Stimulated activated naive CD8-positive, alpha-beta T cell treated with anti-CD3 and anti-CD28 coated beads, Interleukin-15, Interleukin-2, amounts not matched to agents 100 ng/mL and 50 ng/mL, for 24 hours (primary cell): ENCODE measurements around the gene FRMPD2.
"Not testable (repeated sequence)": the region's sequence is repeated elsewhere in the genome, so short reads cannot be mapped to it uniquely, and the experiment has no call there.

Experiments used
- H3K27ac Mint-ChIP-seq: one replicate; pipeline ENCODE4 v1.8.0; 2021; ENCODE audit warnings: mild to moderate bottlenecking, mixed read lengths
- H3K27me3 Mint-ChIP-seq: one replicate; pipeline ENCODE4 v1.8.0; 2021; ENCODE audit warnings: mixed read lengths
- H3K36me3 Mint-ChIP-seq: one replicate; pipeline ENCODE4 v1.8.0; 2021; ENCODE audit warnings: low read depth, mixed read lengths
- H3K4me1 Mint-ChIP-seq: one replicate; pipeline ENCODE4 v1.8.0; 2021; ENCODE audit warnings: low read depth, mixed read lengths
- H3K4me3 Mint-ChIP-seq: one replicate; pipeline ENCODE4 v1.8.0; 2021; ENCODE audit warnings: mild to moderate bottlenecking, mixed read lengths
- H3K9me3 Mint-ChIP-seq: one replicate; pipeline ENCODE4 v1.8.0; 2021; ENCODE audit warnings: mixed read lengths

The FRMPD2 gene

GRCh38 chr10:48281697-48282096 is 7.2 kb upstream of the FRMPD2 start:
- H3K9me3 Mint-ChIP-seq, result peaks cover 11% of the 10 kb centered on the region
- not testable (repeated sequence) for H3K4me1 Mint-ChIP-seq, H3K36me3 Mint-ChIP-seq, H3K4me3 Mint-ChIP-seq, H3K27ac Mint-ChIP-seq
- H3K27me3 Mint-ChIP-seq, result peaks cover 31% of the 10 kb centered on the region

GRCh38 chr10:48279081-48279751 is 4.7 kb upstream of the FRMPD2 start:
- Mint-ChIP-seq H3K27me3 (peaks cover 17% of the 10 kb centered on the region), H3K27ac (no peak overlapping the region), H3K36me3 (no peaks in the 10 kb centered on the region), H3K4me1 (no peaks in the 10 kb centered on the region), H3K9me3 (peaks cover 6% of the 10 kb centered on the region), H3K4me3 (no peak overlapping the region)

DNA sequence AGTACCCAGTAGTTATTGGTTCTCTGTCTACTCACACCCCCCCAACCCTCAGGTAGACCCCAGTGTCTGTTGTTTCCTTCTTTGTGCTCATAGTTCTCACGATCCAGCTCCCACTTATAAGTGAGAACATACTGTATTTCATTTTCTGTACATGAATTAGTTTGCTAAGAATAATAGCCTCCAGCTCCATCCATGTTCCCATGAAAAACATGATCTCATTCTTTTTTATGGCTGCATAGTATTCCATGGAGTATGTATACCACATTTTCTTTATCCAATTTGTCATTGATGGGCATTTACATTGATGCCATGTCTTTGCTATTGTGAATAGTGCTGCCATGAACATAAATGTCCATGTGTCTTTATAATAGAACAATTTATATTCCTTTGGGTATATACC is 2.6 kb upstream of the FRMPD2 start:
- Mint-ChIP-seq H3K36me3 (no peaks in the 10 kb centered on the region), H3K27me3 (peaks cover 16% of the 10 kb centered on the region), H3K4me1 (no peaks in the 10 kb centered on the region), H3K9me3 (no peaks in the 10 kb centered on the region), H3K4me3 (no peak overlapping the region), H3K27ac (no peak overlapping the region)

- no peaks in the 10 kb centered on the region for H3K36me3 Mint-ChIP-seq
- peaks cover 11% of the 10 kb centered on the region for H3K27me3 Mint-ChIP-seq
- H3K4me1 Mint-ChIP-seq, result no peaks in the 10 kb centered on the region
- H3K27ac Mint-ChIP-seq, result no peak overlapping the region
- no peak overlapping the region for H3K4me3 Mint-ChIP-seq
- no peaks in the 10 kb centered on the region for H3K9me3 Mint-ChIP-seq
Measured at GRCh38 chr10:48273741-48274140, 755 bp downstream of the FRMPD2 start.

DNA sequence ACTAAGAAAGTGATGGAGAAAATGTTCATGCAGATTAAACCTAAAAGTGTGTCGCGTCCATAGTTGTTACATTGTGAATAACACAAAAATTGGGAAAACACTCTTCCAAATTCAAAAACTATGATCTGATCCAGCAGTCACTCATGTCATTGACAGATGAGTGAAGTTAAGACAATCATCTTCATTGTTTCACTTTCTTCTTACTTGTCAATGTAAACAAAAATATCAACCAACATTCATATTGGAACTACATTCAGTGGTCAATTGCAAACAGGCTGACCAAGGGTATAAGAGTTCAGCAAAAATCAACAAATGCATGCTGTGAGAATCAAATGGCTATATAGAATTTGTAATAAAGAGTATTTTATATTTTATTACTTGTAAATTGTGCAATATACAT is 1.8 kb downstream of the FRMPD2 start:
- Mint-ChIP-seq H3K27me3 (peaks cover 8% of the 10 kb centered on the region), H3K4me1 (no peaks in the 10 kb centered on the region), H3K4me3 (no peak overlapping the region), H3K9me3 (no peaks in the 10 kb centered on the region), H3K27ac (no peak overlapping the region), H3K36me3 (no peaks in the 10 kb centered on the region)

GRCh38 chr10:48271047-48271730 is 3.3 kb downstream of the FRMPD2 start:
- H3K36me3 Mint-ChIP-seq, result no peaks in the 10 kb centered on the region
- H3K9me3 Mint-ChIP-seq, result no peaks in the 10 kb centered on the region
- no peak overlapping the region for H3K4me3 Mint-ChIP-seq
- H3K4me1 Mint-ChIP-seq, result no peaks in the 10 kb centered on the region
- no peak overlapping the region for H3K27ac Mint-ChIP-seq
- peaks cover 8% of the 10 kb centered on the region for H3K27me3 Mint-ChIP-seq

DNA sequence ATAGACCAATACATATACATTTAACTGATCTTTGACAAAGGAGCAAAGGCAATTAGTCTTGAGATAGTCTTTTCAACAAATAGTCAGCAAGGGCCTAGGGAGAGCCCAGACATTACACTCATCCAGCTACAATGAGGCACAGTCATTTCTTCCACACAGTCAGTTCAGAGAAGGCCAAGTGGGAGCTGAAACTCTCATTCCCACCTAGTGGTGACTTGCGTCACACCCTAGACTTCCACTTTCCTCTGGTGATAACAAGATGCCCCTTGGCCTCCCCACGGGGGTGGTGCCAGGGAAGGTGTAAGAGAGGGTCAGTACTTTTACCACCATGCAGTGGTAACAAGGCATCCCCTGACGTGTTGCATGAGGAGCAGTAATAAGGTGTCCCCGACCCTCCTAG is 8.0 kb downstream of the FRMPD2 start:
- Mint-ChIP-seq H3K27me3 (peaks cover 12% of the 10 kb centered on the region), H3K4me3 (no peak overlapping the region), H3K4me1 (no peaks in the 10 kb centered on the region), H3K9me3 (no peaks in the 10 kb centered on the region), H3K27ac (no peak overlapping the region), H3K36me3 (no peaks in the 10 kb centered on the region)

GRCh38 chr10:48258105-48258504 is 16.4 kb downstream of the FRMPD2 start:
- Mint-ChIP-seq H3K9me3 (no peaks in the 10 kb centered on the region), H3K27me3 (peaks cover 12% of the 10 kb centered on the region), H3K36me3 (no peaks in the 10 kb centered on the region), H3K27ac (no peak overlapping the region), H3K4me3 (no peak overlapping the region), H3K4me1 (no peaks in the 10 kb centered on the region)

GRCh38 chr10:48257407-48257961 is 17.0 kb downstream of the FRMPD2 start:
- peaks cover 11% of the 10 kb centered on the region for H3K27me3 Mint-ChIP-seq
- no peak overlapping the region for H3K4me3 Mint-ChIP-seq
- no peaks in the 10 kb centered on the region for H3K4me1 Mint-ChIP-seq
- H3K9me3 Mint-ChIP-seq, result no peaks in the 10 kb centered on the region
- no peak overlapping the region for H3K27ac Mint-ChIP-seq
- no peaks in the 10 kb centered on the region for H3K36me3 Mint-ChIP-seq

DNA sequence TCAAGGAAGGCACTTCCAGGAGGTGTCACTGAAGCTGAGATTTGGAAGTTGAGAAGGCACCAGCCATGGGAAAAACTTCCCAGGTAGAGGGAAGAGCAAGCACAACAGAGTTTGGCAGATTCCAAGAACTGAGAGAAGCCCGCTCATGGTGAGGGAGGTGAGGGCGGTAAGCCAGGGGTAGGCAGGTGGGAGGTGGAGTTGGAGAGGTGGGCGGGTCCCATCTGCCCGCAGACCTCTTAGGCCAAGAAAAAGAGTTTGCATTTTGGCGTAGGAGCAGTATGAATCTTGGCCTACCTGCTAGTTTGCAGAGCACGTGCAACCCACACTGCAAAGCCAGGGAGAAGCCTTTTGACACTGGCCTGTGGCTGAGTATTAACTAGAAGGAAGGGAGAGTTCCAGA is 18.8 kb downstream of the FRMPD2 start:
- peaks cover 8% of the 10 kb centered on the region for H3K27me3 Mint-ChIP-seq
- H3K4me3 Mint-ChIP-seq, result no peak overlapping the region
- H3K36me3 Mint-ChIP-seq, result no peaks in the 10 kb centered on the region
- no peaks in the 10 kb centered on the region for H3K4me1 Mint-ChIP-seq
- no peak overlapping the region for H3K27ac Mint-ChIP-seq
- H3K9me3 Mint-ChIP-seq, result no peaks in the 10 kb centered on the region

- no peaks in the 10 kb centered on the region for H3K36me3 Mint-ChIP-seq
- H3K9me3 Mint-ChIP-seq, result no peaks in the 10 kb centered on the region
- H3K27ac Mint-ChIP-seq, result no peak overlapping the region
- H3K4me1 Mint-ChIP-seq, result no peaks in the 10 kb centered on the region
- H3K4me3 Mint-ChIP-seq, result no peak overlapping the region
- H3K27me3 Mint-ChIP-seq, result peaks cover 4% of the 10 kb centered on the region
Measured at GRCh38 chr10:48254750-48255512, 19.6 kb downstream of the FRMPD2 start.

- peaks cover 4% of the 10 kb centered on the region for H3K27me3 Mint-ChIP-seq
- no peak overlapping the region for H3K27ac Mint-ChIP-seq
- no peaks in the 10 kb centered on the region for H3K36me3 Mint-ChIP-seq
- H3K4me3 Mint-ChIP-seq, result no peak overlapping the region
- no peaks in the 10 kb centered on the region for H3K9me3 Mint-ChIP-seq
- H3K4me1 Mint-ChIP-seq, result no peaks in the 10 kb centered on the region
Measured at GRCh38 chr10:48253970-48254657, 20.4 kb downstream of the FRMPD2 start.

GRCh38 chr10:48252354-48252650 is 22.2 kb downstream of the FRMPD2 start:
- Mint-ChIP-seq H3K9me3 (no peaks in the 10 kb centered on the region), H3K27me3 (no peaks in the 10 kb centered on the region), H3K4me1 (no peaks in the 10 kb centered on the region), H3K27ac (no peak overlapping the region), H3K4me3 (no peak overlapping the region), H3K36me3 (no peaks in the 10 kb centered on the region)

GRCh38 chr10:48251525-48252353 is 22.8 kb downstream of the FRMPD2 start:
- H3K27me3 Mint-ChIP-seq, result no peaks in the 10 kb centered on the region
- no peaks in the 10 kb centered on the region for H3K36me3 Mint-ChIP-seq
- H3K9me3 Mint-ChIP-seq, result no peaks in the 10 kb centered on the region
- H3K27ac Mint-ChIP-seq, result no peak overlapping the region
- no peaks in the 10 kb centered on the region for H3K4me1 Mint-ChIP-seq
- no peak overlapping the region for H3K4me3 Mint-ChIP-seq
